Measurements from ENCODE around the gene TEX22. TPM values are rescaled to one million over a fixed set of nuclear protein-coding genes. Genes with fewer than 3 reads are reported as not detected.

TEX22 gene
- total RNA-seq, 1 donor from 2014 or later, result 3.2 TPM

GRCh38 chr14:105380756-105381155 lies 17.6 kb upstream of the TEX22 start:
- no peak for DNase-seq
- no peak for ATAC-seq
- intact Hi-C loops (cut with DNase I), result no loop called here
- H3K27ac ChIP-seq, result no peak overlapping the region
- H3K36me3 ChIP-seq, result peaks cover 29% of the 10 kb centered on the region
- no peak for TF ChIP-seq CTCF (IDR thresholded peaks at IDR 0.05)
- no peaks in the 10 kb centered on the region for H3K9me3 ChIP-seq
- no peaks in the 10 kb centered on the region for H3K27me3 ChIP-seq
- no peak overlapping the region for H3K4me3 ChIP-seq
- H3K4me1 ChIP-seq, result no peaks in the 10 kb centered on the region

GRCh38 chr14:105381446-105382342 lies 16.6 kb upstream of the TEX22 start:
- H3K36me3 ChIP-seq, result peaks cover 36% of the 10 kb centered on the region
- no peak for ATAC-seq
- H3K9me3 ChIP-seq, result no peaks in the 10 kb centered on the region
- no peaks in the 10 kb centered on the region for H3K27me3 ChIP-seq
- H3K4me3 ChIP-seq, result no peak overlapping the region
- DNase-seq, result no peak
- TF ChIP-seq CTCF (IDR thresholded peaks at IDR 0.05), result no peak
- H3K27ac ChIP-seq, result no peak overlapping the region
- H3K4me1 ChIP-seq, result no peaks in the 10 kb centered on the region
- intact Hi-C loops (cut with DNase I), result no loop called here

GRCh38 chr14:105382343-105383082 lies 15.8 kb upstream of the TEX22 start:
- peaks cover 41% of the 10 kb centered on the region for H3K36me3 ChIP-seq
- no peak overlapping the region for H3K4me3 ChIP-seq
- H3K9me3 ChIP-seq, result no peaks in the 10 kb centered on the region
- TF ChIP-seq CTCF (IDR thresholded peaks at IDR 0.05), result no peak
- H3K4me1 ChIP-seq, result no peaks in the 10 kb centered on the region
- DNase-seq, result no peak
- intact Hi-C loops (cut with DNase I), result no loop called here
- no peak overlapping the region for H3K27ac ChIP-seq
- no peak for ATAC-seq
- H3K27me3 ChIP-seq, result no peaks in the 10 kb centered on the region

- Histone ChIP-seq H3K36me3 (peaks cover 41% of the 10 kb centered on the region), H3K4me1 (no peaks in the 10 kb centered on the region), H3K4me3 (no peak overlapping the region), H3K9me3 (no peaks in the 10 kb centered on the region), H3K27ac (no peak overlapping the region), H3K27me3 (no peaks in the 10 kb centered on the region)
- no peak for TF ChIP-seq CTCF (IDR thresholded peaks at IDR 0.05)
- intact Hi-C loops (cut with DNase I), result no loop called here
- DNase-seq (no peak), ATAC-seq (no peak)
Measured at GRCh38 chr14:105383083-105383730, 15.1 kb upstream of the TEX22 start.

- H3K27ac ChIP-seq, result no peak overlapping the region
- intact Hi-C loops (cut with DNase I), result no loop called here
- no peak for DNase-seq
- peaks cover 41% of the 10 kb centered on the region for H3K36me3 ChIP-seq
- no peaks in the 10 kb centered on the region for H3K27me3 ChIP-seq
- peaks cover 2% of the 10 kb centered on the region for H3K4me1 ChIP-seq
- ATAC-seq, result no peak
- TF ChIP-seq CTCF (IDR thresholded peaks at IDR 0.05), result no peak
- no peak overlapping the region for H3K4me3 ChIP-seq
- H3K9me3 ChIP-seq, result no peaks in the 10 kb centered on the region
Measured at GRCh38 chr14:105384041-105384557, 14.2 kb upstream of the TEX22 start.
